ENCODE data around the gene LIMS1.

LIMS1 gene

DNA sequence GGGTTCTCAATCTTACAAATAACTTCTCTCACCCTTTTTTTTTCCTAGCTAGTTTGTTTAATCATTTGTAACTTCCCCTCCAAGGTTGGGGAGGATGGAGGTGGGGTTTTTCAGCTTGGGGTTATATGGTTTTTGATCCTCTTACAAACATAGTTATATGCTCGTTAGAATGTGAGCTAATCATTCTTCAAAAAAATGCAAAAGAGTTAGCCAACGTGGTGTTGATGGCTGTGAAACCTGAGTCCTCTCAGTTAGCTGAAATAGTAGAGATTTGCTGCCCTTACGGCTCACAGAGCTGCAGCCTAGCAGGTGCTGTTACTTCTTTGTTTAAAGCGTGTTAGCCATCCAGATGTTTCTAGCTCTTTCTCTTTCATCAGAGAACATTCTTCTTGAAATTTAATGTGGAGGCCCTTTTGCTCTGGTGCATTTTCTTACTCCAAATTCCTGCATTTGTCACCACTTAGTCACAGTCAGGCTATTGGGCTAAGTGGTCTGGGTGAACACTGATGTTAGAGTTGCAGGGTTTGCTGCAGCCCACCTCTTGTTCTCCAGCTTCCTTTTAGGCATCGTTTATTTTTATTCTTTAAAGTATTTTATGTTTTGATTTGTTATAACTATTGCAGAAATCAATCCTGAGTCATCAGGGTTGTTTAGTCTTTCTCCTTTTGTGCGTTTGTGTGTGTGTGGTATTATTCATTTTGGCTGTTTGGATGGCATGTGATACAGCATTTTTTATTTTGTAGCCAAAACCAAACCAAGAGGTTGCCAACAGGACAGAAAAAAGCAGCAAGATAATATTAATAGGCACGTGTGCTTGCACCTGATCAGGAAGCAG, 41.1 kb downstream of the LIMS1 start:
- Histone ChIP-seq H3K36me3 (ENCODE audit: control insufficient read depth in 2 of 2, insufficient read depth in 1 of 2, low read length in 2 of 2) (no peaks in the 10 kb centered on the region), H3K4me3 (ENCODE audit: low read depth, low read length) (no peak overlapping the region), H3K27ac (ENCODE audit: extremely low read depth, low read depth, low read length) (no peak overlapping the region), H3K9me3 (ENCODE audit: control insufficient read depth, insufficient read depth, low read depth, low read length) (no peaks in the 10 kb centered on the region), H3K4me1 (ENCODE audit: control insufficient read depth, insufficient read depth, low read length) (peaks cover 19% of the 10 kb centered on the region; the same call in 1 of the 2 replicates)
- TF ChIP-seq ZNF10 (tag by site-specific recombination; IDR thresholded peaks at IDR 0.05) (peak; percentile 51; the same call in 1 of the 2 replicates), TRIM28 (IDR thresholded peaks at IDR 0.05; ENCODE audit: borderline replicate concordance, low read length) (peak; percentile 55; the same call in 1 of the 2 replicates), ZNF544 (tag by site-specific recombination; IDR thresholded peaks at IDR 0.05) (no peak)
- POLR2A ChIA-PET, result interaction anchor here (1.0 to 1.5 kb wide), 2 partner anchors 9 to 42 kb away, joined by 4 to 5 read pairs; no protein-coding TSS in a partner anchor
- CTCF ChIA-PET, result interaction anchor here (0.6 to 3.4 kb wide), 5 partner anchors 9 to 230 kb away, joined by 3 to 25 read pairs (median 3); no protein-coding TSS in a partner anchor

DNA sequence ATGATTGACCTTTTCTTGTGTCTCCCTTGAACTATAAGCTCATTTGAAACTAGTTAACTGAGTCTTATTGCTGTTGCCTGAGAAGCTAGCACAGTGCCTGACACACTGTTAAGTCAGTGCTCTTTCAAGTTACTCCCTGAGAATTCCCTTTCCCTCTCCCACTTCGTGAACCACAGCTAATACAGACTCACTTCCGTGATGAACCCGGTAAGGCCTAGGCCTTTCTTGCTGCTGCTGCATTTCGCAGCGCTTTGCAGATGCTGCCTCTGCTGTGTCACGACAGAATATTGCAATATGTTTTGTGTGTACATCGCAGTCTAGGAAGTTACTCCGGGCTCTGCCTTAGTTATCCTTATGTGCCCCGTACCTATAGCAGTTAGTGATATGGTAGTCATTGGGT, 42.8 kb downstream of the LIMS1 start:
- TF ChIP-seq ZNF416 (tag by site-specific recombination; IDR thresholded peaks at IDR 0.05) (no peak), ZNF366 (tag by site-specific recombination; conservative IDR thresholded peaks at IDR 0.05) (no peak), ZNF16 (tag by site-specific recombination; IDR thresholded peaks at IDR 0.05; ENCODE audit: low read depth) (no peak), ZNF677 (tag by site-specific recombination; IDR thresholded peaks at IDR 0.05) (no peak), SP2 (tag by site-specific recombination; IDR thresholded peaks at IDR 0.05) (no peak), ZNF596 (tag by site-specific recombination; IDR thresholded peaks at IDR 0.05) (no peak), ZNF629 (tag by site-specific recombination; IDR thresholded peaks at IDR 0.05) (no peak), ZNF324 (tag by site-specific recombination; IDR thresholded peaks at IDR 0.05) (no peak), GLI4 (tag by site-specific recombination; IDR thresholded peaks at IDR 0.05) (no peak)
- TF ChIP-seq, protein P1, sequence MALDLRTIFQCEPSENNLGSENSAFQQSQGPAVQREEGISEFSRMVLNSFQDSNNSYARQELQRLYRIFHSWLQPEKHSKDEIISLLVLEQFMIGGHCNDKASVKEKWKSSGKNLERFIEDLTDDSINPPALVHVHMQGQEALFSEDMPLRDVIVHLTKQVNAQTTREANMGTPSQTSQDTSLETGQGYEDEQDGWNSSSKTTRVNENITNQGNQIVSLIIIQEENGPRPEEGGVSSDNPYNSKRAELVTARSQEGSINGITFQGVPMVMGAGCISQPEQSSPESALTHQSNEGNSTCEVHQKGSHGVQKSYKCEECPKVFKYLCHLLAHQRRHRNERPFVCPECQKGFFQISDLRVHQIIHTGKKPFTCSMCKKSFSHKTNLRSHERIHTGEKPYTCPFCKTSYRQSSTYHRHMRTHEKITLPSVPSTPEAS (tag by site-specific recombination; IDR thresholded peaks at IDR 0.05), result no peak
- Histone ChIP-seq H3K36me3 (ENCODE audit: control insufficient read depth in 2 of 2, insufficient read depth in 1 of 2, low read length in 2 of 2) (no peaks in the 10 kb centered on the region), H3K4me1 (ENCODE audit: control insufficient read depth, insufficient read depth, low read length) (peaks cover 15% of the 10 kb centered on the region; the same call in 1 of the 2 replicates), H3K27ac (ENCODE audit: extremely low read depth, low read depth, low read length) (no peak overlapping the region), H3K9me3 (ENCODE audit: control insufficient read depth, insufficient read depth, low read depth, low read length) (no peaks in the 10 kb centered on the region), H3K4me3 (ENCODE audit: low read depth, low read length) (no peak overlapping the region)
- ChIA-PET POLR2A (no interaction called here), CTCF (interaction anchor here (0.6 to 1.1 kb wide), 2 partner anchors 59 to 234 kb away, joined by 4 to 9 read pairs; no protein-coding TSS in a partner anchor)

DNA sequence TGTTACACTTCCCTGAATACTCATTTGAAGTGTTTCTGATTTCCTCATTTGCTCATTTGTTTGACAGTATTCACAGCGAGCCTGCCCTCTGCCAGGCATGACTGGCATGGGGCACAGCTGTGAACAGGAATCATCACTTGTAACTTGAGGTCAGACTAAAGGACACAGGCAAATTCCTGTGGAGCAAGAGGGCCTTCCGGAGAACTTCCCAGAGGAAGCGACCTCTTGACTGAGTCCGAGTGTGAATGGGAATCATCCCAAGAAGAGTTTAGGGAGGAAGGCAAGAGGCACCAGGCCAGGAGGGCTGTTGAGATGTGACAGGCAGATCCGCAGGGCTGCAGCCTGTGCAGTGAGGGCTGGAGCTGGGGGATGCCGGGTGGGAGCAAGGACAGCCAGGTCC, 45.4 kb downstream of the LIMS1 start:
- POLR2A ChIA-PET, result no interaction called here
- no peak overlapping the region for H3K27ac ChIP-seq (ENCODE audit: extremely low read depth, low read depth, low read length)
- H3K4me3 ChIP-seq (ENCODE audit: low read depth, low read length), result no peak overlapping the region
- no peaks in the 10 kb centered on the region for H3K36me3 ChIP-seq (ENCODE audit: control insufficient read depth in 2 of 2, insufficient read depth in 1 of 2, low read length in 2 of 2)
- CTCF ChIA-PET, result no interaction called here
- H3K4me1 ChIP-seq (ENCODE audit: control insufficient read depth, insufficient read depth, low read length), result peaks cover 15% of the 10 kb centered on the region; the same call in 1 of the 2 replicates
- no peak for TF ChIP-seq ZXDB (tag by site-specific recombination; IDR thresholded peaks at IDR 0.05)
- no peak for TF ChIP-seq PRDM1 (tag by site-specific recombination; IDR thresholded peaks at IDR 0.05)
- no peak for TF ChIP-seq ZNF2 (tag by site-specific recombination; IDR thresholded peaks at IDR 0.05)
- TF ChIP-seq, protein P2, sequence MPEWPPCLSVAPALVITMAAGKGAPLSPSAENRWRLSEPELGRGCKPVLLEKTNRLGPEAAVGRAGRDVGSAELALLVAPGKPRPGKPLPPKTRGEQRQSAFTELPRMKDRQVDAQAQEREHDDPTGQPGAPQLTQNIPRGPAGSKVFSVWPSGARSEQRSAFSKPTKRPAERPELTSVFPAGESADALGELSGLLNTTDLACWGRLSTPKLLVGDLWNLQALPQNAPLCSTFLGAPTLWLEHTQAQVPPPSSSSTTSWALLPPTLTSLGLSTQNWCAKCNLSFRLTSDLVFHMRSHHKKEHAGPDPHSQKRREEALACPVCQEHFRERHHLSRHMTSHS (tag by site-specific recombination; IDR thresholded peaks at IDR 0.05), result no peak
- no peak for TF ChIP-seq SP3 (tag by site-specific recombination; IDR thresholded peaks at IDR 0.05)
- no peak for TF ChIP-seq ZNF830 (tag by site-specific recombination; IDR thresholded peaks at IDR 0.05; ENCODE audit: low read depth)
- no peak for TF ChIP-seq HOXD13 (CRISPR knock-in tag; IDR thresholded peaks at IDR 0.05; ENCODE audit: borderline replicate concordance)
- no peak for TF ChIP-seq ZNF747 (tag by site-specific recombination; IDR thresholded peaks at IDR 0.05)
- TF ChIP-seq FEZF1 (tag by site-specific recombination; IDR thresholded peaks at IDR 0.05), result no peak
- no peak for TF ChIP-seq ZNF146 (tag by site-specific recombination; IDR thresholded peaks at IDR 0.05)
- TF ChIP-seq ZNF121 (tag by site-specific recombination; IDR thresholded peaks at IDR 0.05), result no peak
- no peak for TF ChIP-seq OVOL3 (tag by site-specific recombination; IDR thresholded peaks at IDR 0.05)
- TF ChIP-seq ZNF423 (tag by site-specific recombination; IDR thresholded peaks at IDR 0.05), result no peak
- TF ChIP-seq EGR2 (tag by site-specific recombination; IDR thresholded peaks at IDR 0.05; ENCODE audit: low read depth), result no peak
- TF ChIP-seq ZNF624 (tag by site-specific recombination; IDR thresholded peaks at IDR 0.05), result no peak
- TF ChIP-seq, protein P3, sequence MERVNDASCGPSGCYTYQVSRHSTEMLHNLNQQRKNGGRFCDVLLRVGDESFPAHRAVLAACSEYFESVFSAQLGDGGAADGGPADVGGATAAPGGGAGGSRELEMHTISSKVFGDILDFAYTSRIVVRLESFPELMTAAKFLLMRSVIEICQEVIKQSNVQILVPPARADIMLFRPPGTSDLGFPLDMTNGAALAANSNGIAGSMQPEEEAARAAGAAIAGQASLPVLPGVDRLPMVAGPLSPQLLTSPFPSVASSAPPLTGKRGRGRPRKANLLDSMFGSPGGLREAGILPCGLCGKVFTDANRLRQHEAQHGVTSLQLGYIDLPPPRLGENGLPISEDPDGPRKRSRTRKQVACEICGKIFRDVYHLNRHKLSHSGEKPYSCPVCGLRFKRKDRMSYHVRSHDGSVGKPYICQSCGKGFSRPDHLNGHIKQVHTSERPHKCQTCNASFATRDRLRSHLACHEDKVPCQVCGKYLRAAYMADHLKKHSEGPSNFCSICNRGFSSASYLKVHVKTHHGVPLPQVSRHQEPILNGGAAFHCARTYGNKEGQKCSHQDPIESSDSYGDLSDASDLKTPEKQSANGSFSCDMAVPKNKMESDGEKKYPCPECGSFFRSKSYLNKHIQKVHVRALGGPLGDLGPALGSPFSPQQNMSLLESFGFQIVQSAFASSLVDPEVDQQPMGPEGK (tag by site-specific recombination; IDR thresholded peaks at IDR 0.05), result no peak
- no peak for TF ChIP-seq ZNF670 (tag by site-specific recombination; IDR thresholded peaks at IDR 0.05; ENCODE audit: low read depth)
- TF ChIP-seq OSR2 (tag by site-specific recombination; IDR thresholded peaks at IDR 0.05), result no peak
- no peaks in the 10 kb centered on the region for H3K9me3 ChIP-seq (ENCODE audit: control insufficient read depth, insufficient read depth, low read depth, low read length)
